K562 (cell line): ENCODE measurements around the gene SCARF2. TPM values are rescaled to one million over a fixed set of nuclear protein-coding genes. Genes with fewer than 3 reads are reported as not detected.
A peak's percentile ranks its signal among the peaks of the same experiment; 100 is the strongest.

Source experiments
- ETV5 ChIP-seq: sonication (generic); formaldehyde crosslinking; IDR thresholded peaks from 2 replicates; pipeline ENCODE4 v1.4.0; 2020; ENCODE audit warnings: low read depth, mild to moderate bottlenecking, missing genetic modification reagents
- GTF2A2 ChIP-seq: IDR thresholded peaks from 2 replicates; pipeline ENCODE4 v1.6.1; 2016; ENCODE audit warnings: mild to moderate bottlenecking, missing genetic modification characterization, missing compliant biosample characterization
- MYBL2 ChIP-seq, 2 experiments: fragments of 450-650 bp in 1 of 2; sonication (generic) in 1 of 2; formaldehyde crosslinking in 1 of 2; IDR thresholded peaks; 2 replicates each; pipeline versions ENCODE4 v1.6.1 to v1.8.1; 2017 to 2022; ENCODE audit warnings: borderline replicate concordance in 1 of 2, inconsistent platforms in 1 of 2, low read depth in 1 of 2, mild to moderate bottlenecking in 1 of 2, missing genetic modification reagents in 1 of 2, moderate library complexity in 1 of 2
- NCOA6 ChIP-seq: fragments of 450-650 bp; IDR thresholded peaks from 2 replicates; pipeline ENCODE4 v1.6.1; 2017; ENCODE audit warnings: mild to moderate bottlenecking
- SAFB ChIP-seq: fragments of 200-400 bp; formaldehyde crosslinking; IDR thresholded peaks from 2 replicates; pipeline ENCODE4 v1.6.1; 2017; ENCODE audit warnings: low read depth, low read length, borderline replicate concordance
- SETDB1 ChIP-seq: IDR thresholded peaks from one replicate; pipeline ENCODE4 v1.6.1; 2012; ENCODE audit warnings: low read length, control low read depth, inconsistent platforms
- SPI1 ChIP-seq: IDR thresholded peaks from 2 replicates; pipeline ENCODE4 v1.6.1; 2011; ENCODE audit warnings: low read depth, low read length, control low read depth, borderline replicate concordance
- THAP12 ChIP-seq: fragments of 250-450 bp; sonication (Bioruptor Pico); IDR thresholded peaks from 2 replicates; pipeline ENCODE4 v1.9.0; 2021; ENCODE audit warnings: mild to moderate bottlenecking, inconsistent platforms
- ZNF133 ChIP-seq: fragments of 250-450 bp; sonication (Bioruptor Pico); IDR thresholded peaks from 2 replicates; pipeline ENCODE4 v1.4.0; 2020; ENCODE audit warnings: mild to moderate bottlenecking
- ZNF511 ChIP-seq: sonication (generic); formaldehyde crosslinking; IDR thresholded peaks from 2 replicates; pipeline ENCODE4 v1.8.0; 2022; ENCODE audit warnings: mild to moderate bottlenecking, missing genetic modification reagents
- polyA plus RNA-seq, 8 experiments: library from polyadenylated mRNA; depleted of rRNA in 4 of 8; stranded (reverse) in 5 of 8; unstranded in 3 of 8; fragments of >200 nt; fragmentation: Nextera tagmentation in 2 of 8; fragmentation: Illumina TruSeq in 1 of 8; extraction: Ambion mirVana in 2 of 8; extraction: Trizol in 1 of 8; gene quantifications; 2 replicates each; pipeline versions ENCODE4 v1.2.1 to v1.2.3, GENCODE V29; 2011 to 2014; ENCODE audit warnings: inconsistent platforms in 1 of 8, missing spikeins in 1 of 8
- total RNA-seq, 7 experiments: library from RNA; depleted of rRNA in 6 of 7; stranded (reverse); fragments of >200 nt in 6 of 7; fragmentation: Illumina TruSeq in 2 of 7; extraction: Trizol in 2 of 7; gene quantifications; 2 replicates each; pipeline versions ENCODE4 v1.2.1 to v1.2.3, GENCODE V29; 2011 to 2021; ENCODE audit warnings: low replicate concordance in 1 of 7
- TF ChIP-seq, protein P1 (sequence below): fragments of 200-600 bp; sonication (generic); IDR thresholded peaks from one replicate; pipeline ENCODE4 v1.6.1; 2012; ENCODE audit warnings: mild to moderate bottlenecking, low read depth, low read length, inconsistent platforms
- TF ChIP-seq, protein P2 (sequence below): sonication (generic); formaldehyde crosslinking; IDR thresholded peaks from 2 replicates; pipeline ENCODE4 v1.9.0; 2022; ENCODE audit warnings: mild to moderate bottlenecking, missing genetic modification reagents

The SCARF2 gene
- total and polyA plus RNA-seq, 9 of the 15 experiments (the other 6 are each of a cell fraction or from before 2014, with no cell fraction given), result 0.06 to 0.32 (median 0.21) TPM; not detected in 5

DNA sequence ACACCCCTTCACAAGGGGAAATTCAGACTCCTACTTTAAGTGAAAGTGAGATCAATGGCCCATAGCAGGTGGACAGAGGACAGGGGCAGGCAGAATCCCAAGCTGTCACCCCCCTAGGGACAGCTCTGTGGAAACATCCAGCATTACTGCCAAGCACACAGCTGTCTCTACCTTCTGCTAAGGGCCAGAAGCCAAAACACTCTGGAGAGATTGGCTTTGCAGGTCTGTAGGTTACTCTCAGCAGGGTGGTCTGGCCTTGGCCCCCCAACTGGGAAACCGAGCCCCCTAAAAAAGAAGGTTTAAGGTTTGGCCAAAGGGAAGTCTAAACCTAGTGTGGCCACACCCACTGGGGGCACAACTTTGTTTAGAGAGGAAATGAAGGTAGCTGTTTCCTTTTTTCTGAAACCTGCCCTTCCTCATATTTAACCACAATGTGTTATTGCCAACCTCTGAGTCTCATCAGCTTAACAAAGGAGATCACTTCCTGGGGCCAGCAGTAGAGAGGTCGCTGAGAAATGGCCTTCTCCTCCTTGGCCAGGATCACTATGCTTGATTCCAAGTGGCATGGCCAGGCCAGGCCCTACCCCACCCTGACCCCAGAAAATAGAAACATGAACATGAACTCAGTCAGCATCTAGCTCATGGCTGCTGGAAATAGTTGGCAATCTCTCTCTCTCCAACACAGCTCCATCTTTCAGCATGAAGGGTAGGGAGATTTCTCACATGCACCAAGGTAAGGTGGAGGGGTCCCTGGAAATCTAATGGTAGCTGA is 25.9 kb upstream of the SCARF2 start (continued):
- TF ChIP-seq, protein P1, sequence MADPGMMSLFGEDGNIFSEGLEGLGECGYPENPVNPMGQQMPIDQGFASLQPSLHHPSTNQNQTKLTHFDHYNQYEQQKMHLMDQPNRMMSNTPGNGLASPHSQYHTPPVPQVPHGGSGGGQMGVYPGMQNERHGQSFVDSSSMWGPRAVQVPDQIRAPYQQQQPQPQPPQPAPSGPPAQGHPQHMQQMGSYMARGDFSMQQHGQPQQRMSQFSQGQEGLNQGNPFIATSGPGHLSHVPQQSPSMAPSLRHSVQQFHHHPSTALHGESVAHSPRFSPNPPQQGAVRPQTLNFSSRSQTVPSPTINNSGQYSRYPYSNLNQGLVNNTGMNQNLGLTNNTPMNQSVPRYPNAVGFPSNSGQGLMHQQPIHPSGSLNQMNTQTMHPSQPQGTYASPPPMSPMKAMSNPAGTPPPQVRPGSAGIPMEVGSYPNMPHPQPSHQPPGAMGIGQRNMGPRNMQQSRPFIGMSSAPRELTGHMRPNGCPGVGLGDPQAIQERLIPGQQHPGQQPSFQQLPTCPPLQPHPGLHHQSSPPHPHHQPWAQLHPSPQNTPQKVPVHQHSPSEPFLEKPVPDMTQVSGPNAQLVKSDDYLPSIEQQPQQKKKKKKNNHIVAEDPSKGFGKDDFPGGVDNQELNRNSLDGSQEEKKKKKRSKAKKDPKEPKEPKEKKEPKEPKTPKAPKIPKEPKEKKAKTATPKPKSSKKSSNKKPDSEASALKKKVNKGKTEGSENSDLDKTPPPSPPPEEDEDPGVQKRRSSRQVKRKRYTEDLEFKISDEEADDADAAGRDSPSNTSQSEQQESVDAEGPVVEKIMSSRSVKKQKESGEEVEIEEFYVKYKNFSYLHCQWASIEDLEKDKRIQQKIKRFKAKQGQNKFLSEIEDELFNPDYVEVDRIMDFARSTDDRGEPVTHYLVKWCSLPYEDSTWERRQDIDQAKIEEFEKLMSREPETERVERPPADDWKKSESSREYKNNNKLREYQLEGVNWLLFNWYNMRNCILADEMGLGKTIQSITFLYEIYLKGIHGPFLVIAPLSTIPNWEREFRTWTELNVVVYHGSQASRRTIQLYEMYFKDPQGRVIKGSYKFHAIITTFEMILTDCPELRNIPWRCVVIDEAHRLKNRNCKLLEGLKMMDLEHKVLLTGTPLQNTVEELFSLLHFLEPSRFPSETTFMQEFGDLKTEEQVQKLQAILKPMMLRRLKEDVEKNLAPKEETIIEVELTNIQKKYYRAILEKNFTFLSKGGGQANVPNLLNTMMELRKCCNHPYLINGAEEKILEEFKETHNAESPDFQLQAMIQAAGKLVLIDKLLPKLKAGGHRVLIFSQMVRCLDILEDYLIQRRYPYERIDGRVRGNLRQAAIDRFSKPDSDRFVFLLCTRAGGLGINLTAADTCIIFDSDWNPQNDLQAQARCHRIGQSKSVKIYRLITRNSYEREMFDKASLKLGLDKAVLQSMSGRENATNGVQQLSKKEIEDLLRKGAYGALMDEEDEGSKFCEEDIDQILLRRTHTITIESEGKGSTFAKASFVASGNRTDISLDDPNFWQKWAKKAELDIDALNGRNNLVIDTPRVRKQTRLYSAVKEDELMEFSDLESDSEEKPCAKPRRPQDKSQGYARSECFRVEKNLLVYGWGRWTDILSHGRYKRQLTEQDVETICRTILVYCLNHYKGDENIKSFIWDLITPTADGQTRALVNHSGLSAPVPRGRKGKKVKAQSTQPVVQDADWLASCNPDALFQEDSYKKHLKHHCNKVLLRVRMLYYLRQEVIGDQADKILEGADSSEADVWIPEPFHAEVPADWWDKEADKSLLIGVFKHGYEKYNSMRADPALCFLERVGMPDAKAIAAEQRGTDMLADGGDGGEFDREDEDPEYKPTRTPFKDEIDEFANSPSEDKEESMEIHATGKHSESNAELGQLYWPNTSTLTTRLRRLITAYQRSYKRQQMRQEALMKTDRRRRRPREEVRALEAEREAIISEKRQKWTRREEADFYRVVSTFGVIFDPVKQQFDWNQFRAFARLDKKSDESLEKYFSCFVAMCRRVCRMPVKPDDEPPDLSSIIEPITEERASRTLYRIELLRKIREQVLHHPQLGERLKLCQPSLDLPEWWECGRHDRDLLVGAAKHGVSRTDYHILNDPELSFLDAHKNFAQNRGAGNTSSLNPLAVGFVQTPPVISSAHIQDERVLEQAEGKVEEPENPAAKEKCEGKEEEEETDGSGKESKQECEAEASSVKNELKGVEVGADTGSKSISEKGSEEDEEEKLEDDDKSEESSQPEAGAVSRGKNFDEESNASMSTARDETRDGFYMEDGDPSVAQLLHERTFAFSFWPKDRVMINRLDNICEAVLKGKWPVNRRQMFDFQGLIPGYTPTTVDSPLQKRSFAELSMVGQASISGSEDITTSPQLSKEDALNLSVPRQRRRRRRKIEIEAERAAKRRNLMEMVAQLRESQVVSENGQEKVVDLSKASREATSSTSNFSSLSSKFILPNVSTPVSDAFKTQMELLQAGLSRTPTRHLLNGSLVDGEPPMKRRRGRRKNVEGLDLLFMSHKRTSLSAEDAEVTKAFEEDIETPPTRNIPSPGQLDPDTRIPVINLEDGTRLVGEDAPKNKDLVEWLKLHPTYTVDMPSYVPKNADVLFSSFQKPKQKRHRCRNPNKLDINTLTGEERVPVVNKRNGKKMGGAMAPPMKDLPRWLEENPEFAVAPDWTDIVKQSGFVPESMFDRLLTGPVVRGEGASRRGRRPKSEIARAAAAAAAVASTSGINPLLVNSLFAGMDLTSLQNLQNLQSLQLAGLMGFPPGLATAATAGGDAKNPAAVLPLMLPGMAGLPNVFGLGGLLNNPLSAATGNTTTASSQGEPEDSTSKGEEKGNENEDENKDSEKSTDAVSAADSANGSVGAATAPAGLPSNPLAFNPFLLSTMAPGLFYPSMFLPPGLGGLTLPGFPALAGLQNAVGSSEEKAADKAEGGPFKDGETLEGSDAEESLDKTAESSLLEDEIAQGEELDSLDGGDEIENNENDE, result peak; percentile 25
- TF ChIP-seq, protein P2, sequence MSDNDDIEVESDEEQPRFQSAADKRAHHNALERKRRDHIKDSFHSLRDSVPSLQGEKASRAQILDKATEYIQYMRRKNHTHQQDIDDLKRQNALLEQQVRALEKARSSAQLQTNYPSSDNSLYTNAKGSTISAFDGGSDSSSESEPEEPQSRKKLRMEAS, result peak; percentile 31; the same call in 1 of the 2 replicates
- TF ChIP-seq SPI1 (0 out of 2 replicates have a peak, but pooled peaks have one; percentile 48), SAFB (no peak), SETDB1 (peak; percentile 28), GTF2A2 (tag) (no peak), THAP12 (CRISPR knock-in tag) (0 out of 2 replicates have a peak, but pooled peaks have one; percentile 32), ZNF511 (CRISPR knock-in tag) (peak; percentile 56; the same call in 1 of the 2 replicates), MYBL2 (IDR thresholded peaks at IDR 0.05; ENCODE audit: low read depth) (no peak), MYBL2 (CRISPR knock-in tag; IDR thresholded peaks at IDR 0.05; ENCODE audit: borderline replicate concordance) (no peak), ETV5 (CRISPR knock-in tag) (0 out of 2 replicates have a peak, but pooled peaks have one; percentile 29), ZNF133 (CRISPR knock-in tag) (no peak), NCOA6 (no peak)
